HUDEP-2 (cell line): ENCODE results near the gene PARD6G.
"Not testable (repeated sequence)": the region's sequence is repeated elsewhere in the genome, so short reads cannot be mapped to it uniquely, and the experiment has no call there.

Source experiments
- DNase-seq, 76 experiments: peaks; one replicate each; lab custom pipeline; 2025; ENCODE audit not compliant: unreplicated experiment in 76 of 76; lab: John Stamatoyannopoulos, UW

PARD6G gene

DNA sequence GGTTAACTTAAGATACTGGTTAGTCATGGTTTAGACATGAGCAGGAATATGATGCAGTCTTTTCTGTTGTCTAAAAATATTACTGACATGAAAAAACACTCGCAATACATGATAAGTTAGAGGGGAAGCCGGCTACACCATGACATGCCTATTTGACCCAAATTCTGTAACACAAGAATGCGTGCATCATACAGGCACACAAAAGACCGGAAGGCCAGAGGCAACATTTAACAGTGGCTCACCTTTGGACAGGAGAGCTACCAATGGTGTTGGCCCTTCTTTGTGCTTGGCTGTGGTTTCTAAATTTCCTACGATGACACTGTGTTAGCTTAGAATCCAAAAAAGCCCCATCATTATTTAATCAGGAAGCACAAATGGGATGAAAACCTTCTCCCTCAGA lies 4.1 kb downstream of the PARD6G start:
- DNase-seq, result no peak

GRCh38 chr18:80241919-80242777 lies 5.2 kb downstream of the PARD6G start:
- DNase-seq, result no peak

DNA sequence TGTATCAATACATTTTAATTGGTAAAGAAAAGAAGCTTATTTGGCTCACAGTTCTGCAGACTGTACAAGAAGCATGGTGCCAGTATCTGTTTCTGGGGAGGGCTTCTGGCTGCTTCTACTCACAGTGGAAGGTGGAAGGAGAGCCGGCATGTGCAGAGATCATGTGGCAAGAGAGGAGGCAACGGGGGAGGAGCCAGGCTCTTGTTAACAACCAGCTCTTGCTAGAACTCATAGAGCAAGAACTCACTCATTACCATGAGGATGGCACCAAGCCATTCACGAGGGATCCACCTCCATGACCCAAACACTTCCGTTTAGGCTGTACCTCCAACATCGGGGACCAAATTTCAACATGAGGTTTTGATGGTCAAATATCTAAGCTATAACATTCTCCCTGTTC lies 7.5 kb downstream of the PARD6G start:
- DNase-seq, result no peak

GRCh38 chr18:80238651-80239260 lies 8.6 kb downstream of the PARD6G start:
- DNase-seq, result no peak

DNA sequence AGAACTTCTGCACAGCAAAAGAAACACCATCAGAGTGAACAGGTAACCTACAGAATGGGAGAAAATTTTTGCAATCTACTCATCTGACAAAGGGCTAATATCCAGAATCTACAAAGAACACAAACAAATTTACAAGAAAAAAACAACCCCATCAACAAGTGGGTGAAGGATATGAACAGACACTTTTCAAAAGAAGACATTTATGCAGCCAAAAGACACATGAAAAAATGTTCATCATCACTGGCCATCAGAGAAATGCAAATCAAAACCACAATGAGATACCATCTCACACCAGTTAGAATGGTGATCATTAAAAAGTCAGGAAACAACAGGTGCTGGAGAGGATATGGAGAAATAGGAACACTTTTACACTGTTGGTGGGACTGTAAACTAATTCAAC lies 9.8 kb downstream of the PARD6G start:
- not testable (repeated sequence) for DNase-seq

GRCh38 chr18:80234398-80234797 lies 12.9 kb downstream of the PARD6G start:
- no peak for DNase-seq

DNA sequence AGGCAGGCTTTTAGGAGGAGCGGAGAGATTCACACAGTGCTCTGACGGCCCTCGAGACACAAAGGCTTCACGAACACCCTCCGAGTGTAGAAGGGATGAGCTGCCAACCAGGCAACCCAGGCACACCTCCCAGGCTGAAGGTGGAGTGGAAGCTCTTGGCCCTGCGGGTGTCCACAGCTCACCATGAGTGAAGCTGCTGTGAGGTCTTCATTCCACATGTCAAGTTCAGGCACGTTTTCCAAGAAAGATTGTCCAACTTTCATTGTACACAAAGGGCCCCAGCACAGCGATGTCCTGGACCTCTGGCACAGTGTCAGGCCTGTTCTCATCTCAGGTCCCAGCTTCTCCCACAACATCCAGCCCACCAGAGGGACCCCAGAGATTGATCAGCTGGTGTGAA lies 13.4 kb downstream of the PARD6G start:
- DNase-seq, result no peak

- DNase-seq, result no peak
These were observed 14.0 kb downstream of the PARD6G start for GRCh38 chr18:80233201-80233835.

- no peak for DNase-seq
These were observed 14.6 kb downstream of the PARD6G start for GRCh38 chr18:80232710-80233109.

- DNase-seq, result no peak
These were observed 15.3 kb downstream of the PARD6G start for GRCh38 chr18:80232030-80232429.

GRCh38 chr18:80231616-80232015 lies 15.7 kb downstream of the PARD6G start:
- no peak for DNase-seq

- no peak for DNase-seq
These were observed 16.2 kb downstream of the PARD6G start for GRCh38 chr18:80231151-80231550.

GRCh38 chr18:80229766-80230745 lies 17.3 kb downstream of the PARD6G start:
- DNase-seq, result no peak

- DNase-seq, result no peak
These were observed 18.0 kb downstream of the PARD6G start for GRCh38 chr18:80229363-80229762.

- DNase-seq, result no peak
These were observed 19.1 kb downstream of the PARD6G start for GRCh38 chr18:80228051-80228848.

GRCh38 chr18:80227472-80227871 lies 19.8 kb downstream of the PARD6G start:
- DNase-seq, result no peak

- DNase-seq, result no peak
These were observed 21.6 kb downstream of the PARD6G start for GRCh38 chr18:80225685-80226084.

DNA sequence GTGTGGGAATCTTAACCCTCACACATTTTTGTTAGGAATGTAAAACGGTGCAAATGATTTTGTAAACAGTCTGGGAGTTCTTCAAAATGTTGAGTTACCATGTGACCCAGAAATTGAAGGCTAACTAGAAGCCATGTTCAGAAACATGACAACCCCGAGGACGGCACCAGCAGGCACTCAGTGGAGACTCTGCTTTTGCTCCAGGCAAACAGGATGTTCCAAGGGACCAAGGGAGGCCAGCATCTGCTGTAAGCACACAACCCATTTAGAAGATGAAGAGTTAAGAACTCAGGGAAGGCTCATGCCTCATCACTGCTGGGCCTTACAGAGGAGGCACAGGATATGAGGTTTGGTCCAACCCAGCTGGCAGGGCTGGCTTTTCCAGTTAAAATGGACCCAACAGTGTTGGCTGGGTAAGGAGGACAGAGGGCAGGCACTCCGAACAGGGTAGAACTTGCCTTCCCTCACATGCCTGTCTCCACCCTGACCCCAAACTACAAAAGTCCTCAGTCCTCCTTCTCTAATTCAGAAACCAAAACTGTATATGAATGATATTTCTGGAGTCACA lies 23.6 kb downstream of the PARD6G start:
- DNase-seq, result no peak

DNA sequence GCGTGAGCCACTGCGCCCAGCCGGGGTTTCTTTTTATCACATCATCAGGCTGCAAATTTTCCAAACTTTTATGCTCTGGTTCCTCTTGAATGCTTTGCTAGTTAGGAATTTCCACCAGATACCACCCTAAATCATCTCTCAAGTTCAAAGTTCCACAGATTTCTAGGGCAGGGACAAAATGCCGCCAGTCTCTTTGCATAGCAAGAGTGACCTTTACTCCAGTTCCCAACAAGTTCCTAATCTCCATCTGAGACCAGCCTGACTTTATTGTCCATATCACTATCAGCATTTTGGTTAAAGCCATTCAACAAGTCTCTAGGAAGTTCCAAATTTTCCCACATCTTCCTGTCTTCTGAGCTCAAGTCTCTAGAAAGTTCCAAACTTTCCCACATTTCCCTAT lies 27.8 kb downstream of the PARD6G start:
- not testable (repeated sequence) for DNase-seq
